ENCODE measurements around the gene NTRK3. TPM values are rescaled to one million over a fixed set of nuclear protein-coding genes. Genes with fewer than 3 reads are reported as not detected.

NTRK3 gene
- total and polyA plus RNA-seq, 2 donors (not counting 3 experiments of a cell fraction or from before 2014, with no cell fraction given): not detected

DNA sequence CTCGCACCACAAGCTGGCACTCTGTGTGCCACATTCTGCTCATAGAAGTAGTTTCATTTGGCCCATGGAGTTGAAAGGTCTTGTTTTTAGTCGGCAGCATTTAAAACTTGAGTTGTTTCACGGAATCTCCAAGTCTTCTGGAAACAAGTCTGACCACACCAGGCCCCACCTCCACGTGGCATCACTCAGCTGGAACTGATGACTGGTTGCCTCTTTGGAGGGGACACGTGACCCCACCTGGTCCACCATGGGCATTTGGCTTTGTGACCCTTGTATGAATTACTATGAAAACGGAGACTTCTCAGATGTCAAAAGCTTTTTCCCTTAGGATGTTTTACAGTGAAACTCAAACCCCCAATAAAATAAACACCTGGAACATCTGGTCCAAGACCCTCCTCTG, 74.9 kb downstream of the NTRK3 start:
- intact Hi-C loops (cut with micrococcal nuclease): no loop called here
- CTCF ChIA-PET: no interaction called here

DNA sequence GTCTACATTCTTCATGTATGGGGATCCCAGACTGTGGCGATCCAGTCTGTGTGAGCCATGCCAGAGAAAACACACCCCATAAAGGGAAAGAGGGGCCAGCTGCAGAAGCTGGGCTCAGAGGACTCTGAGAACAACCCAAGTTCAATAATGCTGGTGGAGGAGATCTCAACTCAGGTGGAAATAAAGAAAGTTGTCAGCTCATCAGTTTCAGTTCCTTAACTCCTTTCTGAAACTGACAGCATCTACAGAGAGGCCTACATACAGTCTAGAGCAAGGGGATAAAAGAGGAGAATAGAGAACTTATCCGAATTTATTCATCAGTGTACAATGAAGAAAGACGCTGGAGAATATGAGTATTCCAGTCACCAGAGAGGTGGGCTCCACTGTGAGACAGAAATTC, 77.0 kb downstream of the NTRK3 start:
- no TSS peak for BruUV-seq (replicated peaks)
- H3K9me3 ChIP-seq (replicated peaks; ENCODE audit: control insufficient read depth, insufficient read depth, low read length): peaks cover 4% of the 10 kb centered on the region
- ChIA-PET CTCF (no interaction called here), POLR2A (no interaction called here)
- no peaks in the 10 kb centered on the region for H3K79me2 ChIP-seq (ENCODE audit: control insufficient read depth, insufficient read depth, low read length)
- intact Hi-C loops (cut with micrococcal nuclease) (no loop called here), dilution Hi-C loops (cut with MboI; ENCODE audit: extremely low pct_ligation_motif_present, low sequenced_read_pairs) (no loop called here)
- no peak overlapping the region for H2AFZ ChIP-seq (ENCODE audit: low read depth, low read length)
- TF ChIP-seq POLR2A (IDR thresholded peaks at IDR 0.05; ENCODE audit: low read depth, low read length): no peak
- no peaks in the 10 kb centered on the region for H3K27me3 ChIP-seq (ENCODE audit: control insufficient read depth in 2 of 2, insufficient read depth in 2 of 2, low read length in 2 of 2)
- H3K9ac ChIP-seq (replicated peaks; ENCODE audit: extremely low read depth, insufficient read depth, low read length): no peak overlapping the region
- no peak overlapping the region for H3K4me3 ChIP-seq (replicated peaks in 1 of 3; ENCODE audit: insufficient read depth in 1 of 3, low read depth in 1 of 3, low read length in 3 of 3)
- no peak for DNase-seq (ENCODE audit: low read depth, low spot score)
- no peaks in the 10 kb centered on the region for H3K36me3 ChIP-seq (ENCODE audit: control insufficient read depth in 2 of 2, extremely low read depth in 1 of 2, insufficient read depth in 2 of 2, low read length in 2 of 2)
- no peaks in the 10 kb centered on the region for H3K9me1 ChIP-seq (replicated peaks; ENCODE audit: control insufficient read depth, extremely low read depth, insufficient read depth, low read length)
- H3K4me1 ChIP-seq (ENCODE audit: control insufficient read depth, extremely low read depth, insufficient read depth, low read length): peaks cover 4% of the 10 kb centered on the region
- FAIRE-seq: no peak
- H3K4me2 ChIP-seq (ENCODE audit: insufficient read depth, low read length): no peak overlapping the region
- no peaks in the 10 kb centered on the region for H4K20me1 ChIP-seq (replicated peaks; ENCODE audit: control insufficient read depth, extremely low read depth, insufficient read depth, low read length)
- no peak overlapping the region for H3K27ac ChIP-seq (ENCODE audit: insufficient read depth, low read depth, low read length)

More for the DNA sequence above, 74.9 kb downstream of the NTRK3 start:
- Histone ChIP-seq H3K9ac (replicated peaks; ENCODE audit: extremely low read depth, insufficient read depth, low read length) (no peak overlapping the region), H3K27ac (ENCODE audit: insufficient read depth, low read depth, low read length) (no peak overlapping the region), H3K79me2 (ENCODE audit: control insufficient read depth, insufficient read depth, low read length) (no peaks in the 10 kb centered on the region), H3K36me3 (ENCODE audit: control insufficient read depth in 2 of 2, extremely low read depth in 1 of 2, insufficient read depth in 2 of 2, low read length in 2 of 2) (no peaks in the 10 kb centered on the region), H3K9me1 (replicated peaks; ENCODE audit: control insufficient read depth, extremely low read depth, insufficient read depth, low read length) (no peaks in the 10 kb centered on the region), H3K4me1 (ENCODE audit: control insufficient read depth, extremely low read depth, insufficient read depth, low read length) (peaks cover 4% of the 10 kb centered on the region), H3K27me3 (ENCODE audit: control insufficient read depth in 2 of 2, insufficient read depth in 2 of 2, low read length in 2 of 2) (no peaks in the 10 kb centered on the region), H4K20me1 (replicated peaks; ENCODE audit: control insufficient read depth, extremely low read depth, insufficient read depth, low read length) (no peaks in the 10 kb centered on the region), H2AFZ (ENCODE audit: low read depth, low read length) (no peak overlapping the region), H3K4me3 (replicated peaks in 1 of 3; ENCODE audit: insufficient read depth in 1 of 3, low read depth in 1 of 3, low read length in 3 of 3) (no peak overlapping the region), H3K9me3 (replicated peaks; ENCODE audit: control insufficient read depth, insufficient read depth, low read length) (peaks cover 4% of the 10 kb centered on the region), H3K4me2 (ENCODE audit: insufficient read depth, low read length) (no peak overlapping the region)
- no peak for DNase-seq (ENCODE audit: low read depth, low spot score)
- no peak for FAIRE-seq
- dilution Hi-C loops (cut with MboI; ENCODE audit: extremely low pct_ligation_motif_present, low sequenced_read_pairs): no loop called here
- BruUV-seq (replicated peaks): no TSS peak
- TF ChIP-seq FOS (IDR thresholded peaks at IDR 0.05; ENCODE audit: borderline replicate concordance, insufficient read depth, low read length): no peak
- TF ChIP-seq GATA2 (IDR thresholded peaks at IDR 0.05; ENCODE audit: insufficient read depth, insufficient read length, low read depth, low read length): no peak
- no peak for TF ChIP-seq POLR2A (IDR thresholded peaks at IDR 0.05; ENCODE audit: low read depth, low read length)
- TF ChIP-seq, protein P1, sequence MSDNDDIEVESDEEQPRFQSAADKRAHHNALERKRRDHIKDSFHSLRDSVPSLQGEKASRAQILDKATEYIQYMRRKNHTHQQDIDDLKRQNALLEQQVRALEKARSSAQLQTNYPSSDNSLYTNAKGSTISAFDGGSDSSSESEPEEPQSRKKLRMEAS (IDR thresholded peaks at IDR 0.05; ENCODE audit: insufficient read depth, insufficient read length): no peak
- no peak for TF ChIP-seq MYC (IDR thresholded peaks at IDR 0.05; ENCODE audit: low read depth, low read length)
- TF ChIP-seq EZH2 (IDR thresholded peaks at IDR 0.05; ENCODE audit: borderline replicate concordance, low read depth, low read length, severe bottlenecking): no peak
- POLR2A ChIA-PET: no interaction called here

All from endothelial cell of umbilical vein (primary cell).